HG02588 (cell line): ENCODE measurements around the gene RRBP1.

ENCODE experiments used
- ATAC-seq: cut with Tn5 transposase; IDR thresholded peaks from one replicate; pipeline ENCODE4 v1.9.1; 2021; ENCODE audit warnings: mild to moderate bottlenecking, moderate library complexity; ENCODE audit not compliant: unreplicated experiment

The RRBP1 gene, protein sequence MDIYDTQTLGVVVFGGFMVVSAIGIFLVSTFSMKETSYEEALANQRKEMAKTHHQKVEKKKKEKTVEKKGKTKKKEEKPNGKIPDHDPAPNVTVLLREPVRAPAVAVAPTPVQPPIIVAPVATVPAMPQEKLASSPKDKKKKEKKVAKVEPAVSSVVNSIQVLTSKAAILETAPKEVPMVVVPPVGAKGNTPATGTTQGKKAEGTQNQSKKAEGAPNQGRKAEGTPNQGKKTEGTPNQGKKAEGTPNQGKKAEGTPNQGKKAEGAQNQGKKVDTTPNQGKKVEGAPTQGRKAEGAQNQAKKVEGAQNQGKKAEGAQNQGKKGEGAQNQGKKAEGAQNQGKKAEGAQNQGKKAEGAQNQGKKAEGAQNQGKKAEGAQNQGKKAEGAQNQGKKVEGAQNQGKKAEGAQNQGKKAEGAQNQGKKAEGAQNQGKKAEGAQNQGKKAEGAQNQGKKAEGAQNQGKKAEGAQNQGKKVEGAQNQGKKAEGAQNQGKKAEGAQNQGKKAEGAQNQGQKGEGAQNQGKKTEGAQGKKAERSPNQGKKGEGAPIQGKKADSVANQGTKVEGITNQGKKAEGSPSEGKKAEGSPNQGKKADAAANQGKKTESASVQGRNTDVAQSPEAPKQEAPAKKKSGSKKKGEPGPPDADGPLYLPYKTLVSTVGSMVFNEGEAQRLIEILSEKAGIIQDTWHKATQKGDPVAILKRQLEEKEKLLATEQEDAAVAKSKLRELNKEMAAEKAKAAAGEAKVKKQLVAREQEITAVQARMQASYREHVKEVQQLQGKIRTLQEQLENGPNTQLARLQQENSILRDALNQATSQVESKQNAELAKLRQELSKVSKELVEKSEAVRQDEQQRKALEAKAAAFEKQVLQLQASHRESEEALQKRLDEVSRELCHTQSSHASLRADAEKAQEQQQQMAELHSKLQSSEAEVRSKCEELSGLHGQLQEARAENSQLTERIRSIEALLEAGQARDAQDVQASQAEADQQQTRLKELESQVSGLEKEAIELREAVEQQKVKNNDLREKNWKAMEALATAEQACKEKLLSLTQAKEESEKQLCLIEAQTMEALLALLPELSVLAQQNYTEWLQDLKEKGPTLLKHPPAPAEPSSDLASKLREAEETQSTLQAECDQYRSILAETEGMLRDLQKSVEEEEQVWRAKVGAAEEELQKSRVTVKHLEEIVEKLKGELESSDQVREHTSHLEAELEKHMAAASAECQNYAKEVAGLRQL (N-terminal part only)

DNA sequence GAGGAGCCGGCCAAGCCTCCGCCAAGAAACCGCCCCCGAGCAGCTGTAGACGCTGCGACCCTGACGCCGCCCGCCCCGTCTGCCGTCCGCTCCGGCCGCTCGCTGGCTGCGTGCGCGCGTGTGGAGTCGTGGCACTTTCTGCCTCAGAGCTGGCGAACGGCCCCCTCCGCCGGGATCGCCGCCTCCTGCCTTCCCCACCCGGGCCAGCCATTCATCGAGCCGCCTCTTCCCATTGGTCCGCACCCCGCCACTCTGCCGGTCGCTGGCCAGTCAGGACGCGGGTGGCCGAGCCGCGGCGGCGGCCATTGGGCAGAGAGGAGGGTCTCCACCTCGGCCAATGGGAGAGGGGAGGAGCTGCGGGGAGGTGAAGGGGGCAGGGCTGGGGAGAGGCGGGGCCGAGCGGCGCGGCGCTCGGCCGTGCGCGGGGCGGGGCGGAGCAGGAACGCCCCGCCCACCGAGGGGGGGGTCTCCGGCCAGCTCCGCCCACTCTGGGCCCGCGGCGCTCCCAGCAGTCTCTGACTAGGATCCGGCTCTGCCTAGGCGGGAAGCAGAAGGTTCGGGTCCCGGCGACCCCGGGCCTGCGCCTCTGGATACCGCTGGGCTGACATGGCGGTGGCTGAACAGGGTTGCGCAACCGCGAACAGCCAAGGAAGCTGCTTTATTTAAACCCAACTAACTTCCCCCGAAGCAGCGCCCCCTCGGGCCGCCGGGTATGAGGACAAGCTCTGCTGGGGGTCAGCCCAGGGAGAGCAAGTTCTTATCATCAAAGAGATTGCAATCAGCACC lies at the start of gene RRBP1:
TSS of gene RRBP1 (minus strand) at position 140 of the 786 bp plus-strand sequence. CDS start 21,735 bp downstream, outside the sequence.
- peak; percentile 87 for ATAC-seq

DNA sequence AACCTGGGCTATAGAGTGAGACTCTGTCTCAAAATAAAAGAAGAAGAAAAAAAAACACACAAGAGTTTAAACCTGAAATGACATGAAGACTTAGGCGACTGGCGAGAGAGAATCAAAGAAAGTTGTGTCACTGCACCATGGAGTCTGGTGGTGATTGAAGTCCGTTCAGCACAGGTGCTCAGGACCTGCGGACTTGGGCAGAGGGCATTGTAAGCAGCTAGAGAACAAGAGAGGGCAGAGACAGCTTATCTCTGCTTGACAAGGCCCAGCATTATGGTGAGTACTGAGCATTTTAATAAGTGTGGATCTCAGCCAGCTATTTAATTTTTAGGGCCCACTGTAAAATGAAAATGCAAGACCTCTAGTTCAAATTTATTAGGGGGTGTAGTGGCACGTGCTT lies 49.2 kb upstream of the RRBP1 start:
- no peak for ATAC-seq

DNA sequence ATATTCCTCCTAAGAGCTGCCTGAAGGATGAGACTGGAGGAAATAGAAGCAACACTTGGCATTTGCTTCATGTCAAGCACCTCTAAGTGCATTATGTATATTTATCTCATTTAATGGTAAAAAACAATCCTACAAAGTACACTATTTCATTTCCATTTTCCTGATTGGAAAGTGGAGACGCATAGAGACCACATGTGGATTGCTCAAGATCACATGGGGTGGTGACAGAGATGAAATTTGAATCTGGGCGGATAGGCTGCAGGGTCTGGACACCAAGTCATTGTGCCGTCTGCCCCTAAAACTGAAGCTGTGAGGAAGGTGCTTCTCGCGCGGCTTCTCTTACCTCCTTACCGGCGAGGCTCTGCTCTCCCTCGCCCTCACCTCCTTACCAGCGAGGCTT lies 48.0 kb upstream of the RRBP1 start:
- ATAC-seq: no peak

DNA sequence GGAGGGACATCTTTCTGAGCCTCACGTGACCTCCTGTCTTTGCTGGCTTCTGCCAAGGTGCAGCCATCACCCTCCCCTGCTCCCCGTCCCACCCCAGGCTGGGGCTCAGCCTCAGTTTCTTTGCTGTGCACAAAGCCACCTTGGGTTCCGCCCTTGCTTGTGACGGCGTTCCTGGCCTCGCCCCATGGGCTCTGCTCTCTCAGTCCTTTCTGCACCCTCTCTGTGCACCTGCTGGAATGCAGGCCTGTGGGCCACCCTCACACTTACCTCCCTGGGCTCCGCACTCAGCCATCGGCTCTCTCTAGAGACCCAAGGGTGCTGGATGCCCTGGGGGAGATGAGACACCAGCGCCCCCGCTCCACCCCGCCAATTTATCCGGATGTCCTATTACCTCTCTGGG lies 46.0 kb upstream of the RRBP1 start:
- no peak for ATAC-seq

DNA sequence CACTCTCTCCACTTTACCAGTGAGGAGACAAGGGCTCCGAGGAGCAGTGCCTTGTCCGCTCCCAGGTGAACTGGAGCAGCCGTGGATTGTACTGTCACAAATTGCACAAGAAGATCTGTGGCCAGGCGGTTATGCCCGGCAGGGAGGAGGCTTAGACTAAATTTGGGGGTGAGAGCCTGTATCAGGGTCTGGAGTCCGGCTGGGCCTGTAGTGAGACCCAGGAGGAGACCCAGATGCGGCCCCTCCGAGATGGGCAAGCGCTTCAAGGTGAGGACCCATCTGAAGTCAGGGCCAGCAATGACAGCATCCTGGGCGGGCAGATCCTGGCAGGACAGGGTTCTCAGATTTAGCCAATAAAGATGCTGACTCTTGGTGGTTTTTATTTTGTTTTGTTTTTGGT lies 45.3 kb upstream of the RRBP1 start:
- no peak for ATAC-seq

DNA sequence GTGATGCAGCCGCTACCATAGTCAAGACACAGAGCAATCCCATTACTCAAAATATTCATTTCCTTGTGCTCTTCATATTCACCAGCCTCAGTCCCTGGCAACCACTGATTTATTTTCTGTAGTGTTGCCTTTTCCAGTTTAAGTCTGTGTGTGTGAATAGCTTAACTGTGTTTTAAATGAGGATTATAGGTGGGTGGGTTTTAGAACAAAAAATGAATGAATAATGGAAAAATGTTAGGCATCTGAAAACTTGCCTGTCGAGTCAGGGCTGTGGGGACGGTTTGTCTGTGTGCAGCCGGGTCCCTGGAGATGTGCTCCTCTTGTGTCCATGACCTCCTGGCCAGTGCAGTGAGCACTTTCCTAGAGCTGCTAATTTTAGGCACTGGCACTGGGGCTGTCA lies 44.9 kb upstream of the RRBP1 start:
- ATAC-seq: no peak

DNA sequence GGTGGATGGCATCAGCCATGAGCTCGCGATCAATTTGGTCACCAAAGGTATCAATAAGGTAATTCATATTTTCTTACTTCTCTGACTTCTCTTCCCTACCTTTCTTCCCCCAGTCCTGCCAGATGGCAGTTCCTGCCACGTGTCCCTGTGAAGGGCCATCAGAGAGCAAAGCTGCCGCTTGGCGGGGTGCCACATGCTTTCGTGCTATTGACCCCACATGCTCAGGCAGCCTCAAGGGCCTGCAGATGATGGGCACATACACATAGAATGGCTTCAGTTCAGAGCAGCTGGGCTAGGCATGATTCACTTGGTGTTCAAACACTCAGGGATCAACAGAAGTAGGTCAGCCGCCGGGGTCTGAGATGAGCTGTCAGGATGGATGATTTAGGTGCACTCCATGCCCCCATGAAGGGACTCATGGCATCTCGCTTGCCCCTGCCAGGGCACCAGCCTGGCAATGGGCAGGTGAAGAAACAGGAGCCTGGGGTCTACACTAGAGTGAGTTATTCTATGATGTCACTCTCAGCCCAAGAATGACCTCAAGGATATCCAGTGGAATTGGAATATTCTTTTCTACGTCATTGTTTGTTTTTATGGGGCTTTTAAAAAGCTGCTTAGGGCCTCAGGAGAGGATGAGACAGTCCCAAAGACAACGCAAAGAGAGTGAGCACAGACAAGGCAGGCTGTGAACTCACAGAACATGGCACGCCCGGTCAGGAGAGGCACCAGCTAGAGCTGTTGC lies 43.2 kb upstream of the RRBP1 start:
- ATAC-seq: no peak

DNA sequence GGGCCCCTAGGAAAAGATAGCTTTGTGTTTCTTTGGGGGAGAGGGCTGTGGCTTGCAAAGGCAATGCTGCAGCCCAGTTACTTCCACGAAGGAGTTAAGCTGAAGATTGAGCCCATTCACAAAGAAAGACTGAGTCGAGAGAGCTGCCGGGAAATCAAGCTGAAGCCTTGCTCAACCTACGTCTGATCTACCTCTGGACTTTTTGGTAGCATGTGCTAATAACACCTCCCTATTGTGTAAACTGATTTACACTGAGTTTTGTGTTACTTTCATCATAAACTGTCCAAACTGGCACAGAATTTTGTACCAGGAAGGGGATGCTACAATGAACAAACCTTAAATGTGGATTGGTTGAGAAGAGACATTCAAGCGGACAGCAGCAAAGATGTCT lies 41.3 kb upstream of the RRBP1 start:
- ATAC-seq: no peak

DNA sequence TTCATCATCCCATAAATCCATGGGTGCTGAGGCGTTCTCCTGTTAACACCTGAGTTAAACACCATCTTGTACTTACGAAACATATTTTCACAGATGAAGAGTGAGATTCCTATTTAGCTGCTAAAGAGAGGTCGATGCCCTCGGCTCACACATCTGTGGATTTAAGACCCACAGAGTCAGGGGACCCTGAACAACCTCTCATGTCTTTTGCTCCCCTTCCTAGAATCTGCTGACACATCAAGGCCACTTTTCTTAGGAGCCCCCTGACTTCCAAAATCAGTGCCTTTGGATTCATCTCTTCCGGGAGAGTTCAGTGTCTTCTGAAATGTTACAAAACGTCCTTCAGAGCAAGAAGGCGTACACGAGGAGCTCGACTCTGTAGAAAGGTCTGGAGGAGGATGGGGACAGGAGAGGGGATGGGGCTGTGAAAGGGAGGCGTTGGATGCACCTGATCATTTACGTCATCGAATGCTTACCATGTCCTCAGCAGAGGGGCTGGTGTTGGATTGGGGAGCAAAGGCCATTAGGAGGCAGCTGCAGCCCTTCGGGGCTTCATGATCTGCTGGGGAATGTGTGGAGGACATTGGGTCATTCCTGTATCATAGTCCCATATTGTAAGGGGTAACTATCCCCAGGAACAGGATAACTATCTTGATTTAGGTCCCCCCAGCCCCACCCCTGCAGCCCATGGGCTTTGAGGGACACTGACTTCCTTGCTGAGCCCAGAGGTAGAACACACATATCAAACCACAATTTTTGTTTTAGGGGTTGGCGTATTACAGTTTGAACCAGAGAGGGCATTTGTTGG lies 40.7 kb upstream of the RRBP1 start:
- ATAC-seq: no peak

DNA sequence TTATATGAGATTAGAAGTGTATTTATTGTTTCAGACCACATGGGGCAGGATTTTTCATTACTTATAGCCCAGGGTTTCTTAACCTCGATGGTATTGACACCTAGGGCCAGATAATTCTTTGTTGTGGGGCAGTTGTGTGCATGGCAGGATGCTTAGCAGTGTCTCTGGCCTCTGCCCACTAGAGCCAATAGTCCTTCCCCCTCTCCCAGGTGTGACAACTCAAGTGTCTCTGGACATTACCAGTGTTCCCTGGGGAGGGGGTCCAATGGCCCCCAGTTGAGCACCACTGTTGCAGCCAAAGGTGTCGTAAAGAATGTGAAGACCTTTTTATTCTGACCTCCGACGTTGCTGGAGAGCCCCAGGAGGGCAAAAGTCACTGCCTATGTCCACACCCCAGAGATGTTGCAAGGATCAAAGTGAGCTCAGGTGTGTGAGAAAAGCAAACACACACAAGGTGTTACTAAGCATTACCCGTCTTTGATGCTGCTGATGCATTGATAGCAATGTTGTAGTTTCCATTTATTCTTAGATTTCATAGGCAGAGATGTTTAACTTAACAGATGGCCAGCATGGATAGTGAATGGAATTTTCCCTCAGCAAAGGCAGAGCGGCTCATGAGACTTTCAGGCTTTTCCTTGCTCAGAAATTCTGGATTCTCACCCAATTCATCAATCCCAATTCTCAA lies 39.9 kb upstream of the RRBP1 start:
- no peak for ATAC-seq

DNA sequence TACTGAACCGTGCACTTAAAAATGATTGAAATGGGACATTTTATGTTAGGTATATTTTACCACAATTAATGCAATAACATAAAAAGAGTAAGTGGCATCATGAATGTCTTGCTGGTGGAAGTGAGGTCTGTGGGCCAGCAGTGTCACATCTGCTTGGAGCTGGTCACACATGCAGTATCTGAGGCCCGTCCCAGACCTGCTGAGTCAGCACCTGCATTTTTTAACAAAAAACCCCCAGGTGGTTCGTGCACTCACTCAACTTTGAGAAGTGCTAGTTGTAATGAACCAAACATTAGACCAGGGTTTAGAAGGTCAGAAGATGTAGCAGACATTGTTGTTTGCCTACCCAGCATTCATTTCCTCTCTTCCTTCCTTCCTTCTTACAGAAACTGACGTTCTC lies 38.7 kb upstream of the RRBP1 start:
- ATAC-seq: no peak

DNA sequence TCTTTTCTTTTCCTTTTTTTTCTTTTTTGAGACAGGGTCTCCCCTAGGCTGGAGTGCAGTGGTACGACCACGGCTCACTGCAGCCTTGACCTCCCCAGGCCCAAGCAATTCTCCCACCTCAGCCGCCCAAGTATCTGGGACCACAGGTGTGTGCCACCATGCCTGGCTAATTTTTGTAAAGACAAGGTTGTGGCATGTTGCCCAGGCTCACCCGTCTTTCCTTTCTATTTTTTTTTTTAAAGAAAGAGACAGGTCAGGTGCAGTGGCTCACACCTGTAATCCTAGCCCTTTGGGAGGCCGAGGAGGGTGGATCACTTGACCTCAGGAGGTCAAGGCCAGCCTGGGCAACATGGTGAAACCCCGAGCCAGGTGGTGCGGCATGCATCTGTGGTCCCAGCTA lies 34.3 kb upstream of the RRBP1 start:
- no peak for ATAC-seq

DNA sequence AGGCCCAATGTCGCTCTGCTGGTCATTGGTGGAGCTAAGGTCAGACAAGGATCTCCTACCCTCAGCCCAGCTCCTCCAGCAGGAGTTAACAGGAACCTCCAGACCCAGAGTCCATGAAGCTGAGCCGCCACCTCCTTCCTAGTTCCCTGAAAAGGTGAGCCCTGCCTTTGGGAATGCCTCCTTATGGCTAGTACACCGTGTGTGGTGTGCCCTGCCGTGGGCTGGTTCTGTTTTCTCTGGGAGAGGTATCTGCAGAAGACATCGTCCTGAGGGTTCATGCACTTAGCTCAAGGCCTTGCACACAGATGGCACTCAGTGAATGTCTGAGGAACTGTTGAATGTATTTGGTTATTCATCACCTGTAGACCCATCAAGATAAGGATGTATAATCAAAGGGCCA lies 33.0 kb upstream of the RRBP1 start:
- ATAC-seq: no peak

DNA sequence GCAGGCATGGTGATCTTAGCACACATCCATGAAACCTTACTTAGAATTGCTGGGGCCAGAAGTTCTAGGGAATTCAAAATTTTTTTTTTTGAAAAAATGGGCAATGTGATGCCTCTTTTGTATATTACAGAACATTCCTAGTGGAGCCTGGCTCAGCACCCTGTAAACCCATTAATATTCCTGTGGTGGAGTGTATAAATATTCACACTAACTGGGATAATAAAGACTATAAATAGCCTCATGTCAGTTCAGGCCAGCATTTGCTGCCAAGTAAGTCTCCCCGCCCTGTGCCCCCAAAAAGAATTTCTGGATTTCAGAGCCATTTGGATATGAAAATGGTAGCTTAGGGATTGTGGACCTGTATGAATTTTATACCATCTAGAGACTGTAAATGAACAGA lies 32.6 kb upstream of the RRBP1 start:
- ATAC-seq: no peak

DNA sequence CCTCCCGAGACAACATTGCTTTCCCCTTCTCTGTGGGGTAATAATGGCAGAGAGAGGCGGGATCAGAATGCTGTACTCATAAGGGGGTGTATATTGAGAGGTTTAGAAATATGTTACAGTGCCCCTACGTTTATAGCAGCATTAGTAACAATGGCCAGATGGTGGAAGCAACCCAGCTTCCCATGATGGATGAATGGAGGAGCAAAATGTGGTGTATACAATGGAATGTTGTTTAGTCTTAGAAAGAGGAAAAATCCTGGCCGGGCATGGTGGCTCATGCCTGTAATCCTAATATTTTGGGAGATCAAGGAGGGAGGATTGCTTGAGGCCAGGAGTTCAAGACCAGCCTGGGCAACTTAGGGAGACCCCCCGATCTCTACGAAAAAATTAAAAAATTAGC lies 30.7 kb upstream of the RRBP1 start:
- no peak for ATAC-seq

DNA sequence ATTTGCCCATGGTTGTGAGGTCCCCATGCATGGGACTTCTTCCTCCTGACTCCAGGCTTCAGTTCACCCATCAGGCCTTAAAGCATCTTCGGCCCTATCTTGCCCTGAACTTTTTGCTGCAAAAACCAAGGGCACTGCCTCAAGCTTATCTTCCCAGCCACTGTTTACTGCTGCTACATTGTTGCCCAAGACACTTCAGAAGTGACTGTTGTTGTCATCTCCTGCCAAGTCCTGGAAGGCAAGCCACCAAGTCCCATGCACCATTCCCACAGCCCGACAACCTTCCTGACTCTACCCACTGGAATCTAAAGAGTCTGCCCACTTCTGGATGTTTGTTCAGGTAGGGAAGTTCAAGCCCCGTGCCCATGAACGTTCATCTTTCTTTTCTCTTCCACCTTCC lies 30.2 kb upstream of the RRBP1 start:
- ATAC-seq: no peak

DNA sequence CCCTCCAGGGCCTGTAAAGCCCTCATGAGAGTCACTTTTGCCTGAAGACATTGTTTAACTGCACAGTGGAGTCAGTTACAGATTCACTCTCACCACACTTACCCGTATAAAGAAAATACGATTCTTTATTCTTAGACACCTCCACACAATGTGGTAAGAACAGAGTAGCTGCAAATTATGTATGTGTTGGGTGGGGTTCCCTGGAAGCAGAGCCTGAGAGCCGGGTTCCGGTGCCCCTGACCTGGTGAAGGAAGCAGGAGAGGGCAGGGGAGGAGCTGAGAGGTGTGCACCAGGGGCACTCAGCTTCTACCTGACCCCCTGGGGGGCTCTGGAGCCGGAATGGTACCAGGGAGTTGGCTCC lies 29.2 kb upstream of the RRBP1 start:
- ATAC-seq: no peak

DNA sequence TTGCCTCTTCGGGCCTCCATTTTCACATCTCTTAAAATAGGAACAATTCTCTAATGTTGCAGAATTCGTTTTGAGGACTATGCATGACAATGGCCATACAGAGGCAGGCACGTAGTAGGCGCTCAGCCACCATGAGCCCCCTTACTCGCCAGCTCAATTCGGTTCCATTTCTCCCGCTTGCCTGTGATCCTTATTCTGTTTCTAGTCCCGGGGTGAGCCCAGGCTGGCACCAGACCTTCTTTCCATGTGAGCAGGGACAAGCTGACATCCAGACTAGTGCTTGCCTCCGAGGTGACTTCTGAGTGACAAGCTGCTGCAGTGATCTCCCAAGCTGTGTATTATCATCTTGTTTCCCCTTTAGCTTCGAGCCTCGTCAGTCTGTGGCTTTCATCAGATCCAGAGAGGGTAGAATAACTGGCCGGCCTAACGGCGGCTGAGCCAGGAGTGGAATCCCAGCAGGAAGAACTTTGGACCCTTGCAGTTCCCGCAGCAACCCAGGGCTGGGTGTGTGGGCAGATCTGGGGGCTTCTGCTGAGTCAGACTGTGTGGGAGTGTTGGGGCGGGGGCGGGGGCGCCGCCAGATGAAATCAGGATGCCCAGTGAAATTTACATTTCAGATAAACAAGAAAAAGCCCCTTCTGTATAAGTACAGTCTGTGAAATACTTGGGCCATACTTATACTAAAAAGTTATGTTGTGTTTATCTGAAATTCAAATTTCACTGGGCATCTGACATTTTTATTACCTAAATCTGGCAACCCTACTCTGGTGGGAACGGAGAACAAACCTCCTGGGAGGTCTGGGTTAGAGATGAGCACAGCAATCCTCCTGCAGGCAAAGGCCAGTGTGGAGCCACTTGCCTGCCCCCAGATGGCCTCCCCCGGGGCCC lies 28.6 kb upstream of the RRBP1 start:
- no peak for ATAC-seq
